HG03108 (cell line): Measurements from ENCODE around the gene GAREM1.

Experiments used
- ATAC-seq: cut with Tn5 transposase; IDR thresholded peaks from one replicate; pipeline ENCODE4 v1.9.1; 2021; ENCODE audit warnings: moderate library complexity; ENCODE audit not compliant: unreplicated experiment

The GAREM1 gene

GRCh38 chr18:32328974-32329373, 141.7 kb downstream of the GAREM1 start:
- ATAC-seq: no peak

- no peak for ATAC-seq
Observed at GRCh38 chr18:32328379-32328778, 142.3 kb downstream of the GAREM1 start.

GRCh38 chr18:32326450-32327308, 144.0 kb downstream of the GAREM1 start:
- no peak for ATAC-seq

- ATAC-seq: no peak
Observed at GRCh38 chr18:32324181-32324580, 146.5 kb downstream of the GAREM1 start.

GRCh38 chr18:32321826-32322225, 148.9 kb downstream of the GAREM1 start:
- no peak for ATAC-seq

GRCh38 chr18:32319084-32319483, 151.6 kb downstream of the GAREM1 start:
- no peak for ATAC-seq

GRCh38 chr18:32318581-32318980, 152.1 kb downstream of the GAREM1 start:
- no peak for ATAC-seq

- no peak for ATAC-seq
Observed at GRCh38 chr18:32317651-32318050, 153.0 kb downstream of the GAREM1 start.

- no peak for ATAC-seq
Observed at GRCh38 chr18:32315881-32316280, 154.8 kb downstream of the GAREM1 start.

- ATAC-seq: no peak
Observed at GRCh38 chr18:32310774-32311173, 159.9 kb downstream of the GAREM1 start.

GRCh38 chr18:32310101-32310500, 160.6 kb downstream of the GAREM1 start:
- ATAC-seq: no peak

- ATAC-seq: no peak
Observed at GRCh38 chr18:32308493-32309120, 162.1 kb downstream of the GAREM1 start.

- ATAC-seq: no peak
Observed at GRCh38 chr18:32303400-32303799, 167.3 kb downstream of the GAREM1 start.

GRCh38 chr18:32302806-32303205, 167.9 kb downstream of the GAREM1 start:
- ATAC-seq: no peak

- peak; percentile 83 for ATAC-seq
Observed at GRCh38 chr18:32301976-32302743, 168.5 kb downstream of the GAREM1 start.

GRCh38 chr18:32301361-32301760, 169.3 kb downstream of the GAREM1 start:
- no peak for ATAC-seq

GRCh38 chr18:32300914-32301313, 169.8 kb downstream of the GAREM1 start:
- ATAC-seq: no peak

- ATAC-seq: no peak
Observed at GRCh38 chr18:32299484-32299883, 171.2 kb downstream of the GAREM1 start.

- no peak for ATAC-seq
Observed at GRCh38 chr18:32298171-32298667, 172.5 kb downstream of the GAREM1 start.

GRCh38 chr18:32297579-32298170, 173.0 kb downstream of the GAREM1 start:
- ATAC-seq: no peak

GRCh38 chr18:32296851-32297250, 173.8 kb downstream of the GAREM1 start:
- ATAC-seq: no peak
